HepG2 (cell line): ENCODE results near the gene CCDC88B. TPM values are rescaled to one million over a fixed set of nuclear protein-coding genes. Genes with fewer than 3 reads are reported as not detected.

Source experiments
- ARID4A ChIP-seq: sonication (generic); formaldehyde crosslinking; IDR thresholded peaks from 2 replicates; pipeline ENCODE4 v1.5.0; 2020; ENCODE audit warnings: mild to moderate bottlenecking, missing genetic modification reagents, borderline replicate concordance
- ASH2L ChIP-seq: fragments of 300-600, 200-600 bp; sonication (generic); IDR thresholded peaks from 2 replicates; pipeline ENCODE4 v1.7.0; 2017; ENCODE audit warnings: low read depth, mild to moderate bottlenecking, moderate library complexity, mixed read lengths, low read length; ENCODE audit not compliant: insufficient read length
- ATAD3A ChIP-seq: sonication (generic); formaldehyde crosslinking; IDR thresholded peaks from 2 replicates; pipeline ENCODE4 v1.4.0; 2020; ENCODE audit warnings: missing genetic modification reagents
- ELK4 ChIP-seq: sonication (generic); formaldehyde crosslinking; IDR thresholded peaks from 2 replicates; pipeline ENCODE4 v1.9.0; 2021; ENCODE audit warnings: missing genetic modification reagents, borderline replicate concordance
- GATAD1 ChIP-seq: IDR thresholded peaks from 2 replicates; pipeline ENCODE4 v1.6.1; 2016; ENCODE audit warnings: missing genetic modification reagents, missing compliant biosample characterization
- GTF3A ChIP-seq: sonication (generic); formaldehyde crosslinking; conservative IDR thresholded peaks from 2 replicates; pipeline ENCODE4 v1.4.0; 2020; ENCODE audit warnings: mild to moderate bottlenecking, missing genetic modification reagents
- MAX ChIP-seq: IDR thresholded peaks from 2 replicates; pipeline ENCODE4 v1.6.1; 2012; ENCODE audit warnings: inconsistent platforms
- NAIF1 ChIP-seq: sonication (generic); formaldehyde crosslinking; IDR thresholded peaks from 2 replicates; pipeline ENCODE4 v1.5.0; 2020; ENCODE audit warnings: mild to moderate bottlenecking, missing genetic modification reagents, borderline replicate concordance
- NCOR1 ChIP-seq: fragments of 200-600 bp; sonication (generic); IDR thresholded peaks from 2 replicates; pipeline ENCODE4 v1.7.0; 2017; ENCODE audit warnings: antibody characterized with exemption, low read length, borderline replicate concordance
- SMARCE1 ChIP-seq: fragments of 450-650 bp; IDR thresholded peaks from 2 replicates; pipeline ENCODE4 v1.6.1; 2017; ENCODE audit warnings: borderline replicate concordance
- TCF7 ChIP-seq: sonication (generic); IDR thresholded peaks from 2 replicates; pipeline ENCODE4 v1.6.1; 2016; ENCODE audit warnings: antibody characterized with exemption, low read depth
- THAP9 ChIP-seq: sonication (generic); formaldehyde crosslinking; IDR thresholded peaks from 2 replicates; pipeline ENCODE4; 2020; ENCODE audit warnings: missing genetic modification reagents, mild to moderate bottlenecking, borderline replicate concordance
- ZBTB2 ChIP-seq: sonication (generic); formaldehyde crosslinking; IDR thresholded peaks from 2 replicates; pipeline ENCODE4 v1.8.0; 2022; ENCODE audit warnings: low read depth, missing genetic modification reagents
- ZFP36 ChIP-seq: fragments of 150-350 bp; IDR thresholded peaks from 2 replicates; pipeline ENCODE4 v1.6.1; 2018; ENCODE audit warnings: borderline replicate concordance, low read length, low read depth; ENCODE audit not compliant: partially characterized antibody
- ZNF232 ChIP-seq: sonication (generic); formaldehyde crosslinking; IDR thresholded peaks from 2 replicates; pipeline ENCODE4 v1.4.0; 2020; ENCODE audit warnings: missing genetic modification reagents, borderline replicate concordance
- ZNF460 ChIP-seq: sonication (generic); formaldehyde crosslinking; IDR thresholded peaks from 2 replicates; pipeline ENCODE4 v1.5.1; 2020; ENCODE audit warnings: missing genetic modification reagents, mild to moderate bottlenecking, borderline replicate concordance
- ZNF558 ChIP-seq: sonication (generic); formaldehyde crosslinking; IDR thresholded peaks from 2 replicates; pipeline ENCODE4 v1.9.0; 2022; ENCODE audit warnings: mild to moderate bottlenecking, missing genetic modification reagents, borderline replicate concordance
- ZNF589 ChIP-seq: sonication (generic); formaldehyde crosslinking; conservative IDR thresholded peaks from 2 replicates; pipeline ENCODE4 v1.8.0; 2022; ENCODE audit warnings: mild to moderate bottlenecking, moderate library complexity, missing genetic modification reagents
- ZSCAN12 ChIP-seq: sonication (generic); formaldehyde crosslinking; IDR thresholded peaks from 2 replicates; pipeline ENCODE4 v1.9.0; 2021; ENCODE audit warnings: mild to moderate bottlenecking, missing genetic modification reagents
- polyA plus RNA-seq, 8 experiments: library from polyadenylated mRNA; depleted of rRNA in 3 of 8; stranded (reverse) in 7 of 8; unstranded in 1 of 8; fragments of >200 nt; fragmentation: Illumina TruSeq in 4 of 8; extraction: Trizol in 4 of 8; gene quantifications; 2 replicates each; pipeline versions ENCODE4 v1.2.1 to v1.2.3, GENCODE V29; 2011 to 2016; ENCODE audit warnings: low read depth in 4 of 8, missing spikeins in 1 of 8, mixed read lengths in 1 of 8; ENCODE audit not compliant: insufficient read depth in 1 of 8
- total RNA-seq, 5 experiments: library from RNA; depleted of rRNA; stranded (reverse); fragments of >200 nt; fragmentation: Illumina TruSeq; extraction: Trizol; gene quantifications; 2 replicates each; pipeline ENCODE4 v1.2.3, GENCODE V29; 2016; ENCODE audit warnings: low read depth in 1 of 5

Gene CCDC88B
- total and polyA plus RNA-seq, 2 of the 13 experiments (the other 11 are each of a cell fraction or from before 2014, with no cell fraction given) = 3.6 to 4.8 TPM

- TF ChIP-seq THAP9 (CRISPR knock-in tag) = no peak
- no peak for TF ChIP-seq ZNF558 (CRISPR knock-in tag)
- TF ChIP-seq NCOR1 = no peak
- TF ChIP-seq ZFP36 = no peak
- TF ChIP-seq ZNF460 (CRISPR knock-in tag) = no peak
- TF ChIP-seq GATAD1 (CRISPR knock-in tag) = no peak
- no peak for TF ChIP-seq ASH2L
- no peak for TF ChIP-seq NAIF1 (CRISPR knock-in tag)
- TF ChIP-seq ZSCAN12 (CRISPR knock-in tag) = no peak
- TF ChIP-seq ZNF232 (CRISPR knock-in tag) = peak; percentile 16; the same call in 1 of the 2 replicates
- no peak for TF ChIP-seq GTF3A (CRISPR knock-in tag)
- no peak for TF ChIP-seq TCF7
- no peak for TF ChIP-seq ATAD3A
- TF ChIP-seq MAX = peak; percentile 66
- TF ChIP-seq ARID4A = 0 out of 2 replicates have a peak, but pooled peaks have one; percentile 2
- peak; percentile 73 for TF ChIP-seq ZBTB2 (CRISPR knock-in tag)
- 0 out of 2 replicates have a peak, but pooled peaks have one; percentile 37 for TF ChIP-seq ZNF589 (CRISPR knock-in tag)
- TF ChIP-seq ELK4 (CRISPR knock-in tag) = no peak
- no peak for TF ChIP-seq SMARCE1
Measured at GRCh38 chr11:64358907-64359711, 19.1 kb downstream of the CCDC88B start, which contains the start of gene RPS6KA4 (continued).
